ENCODE data around the gene MEOX1.
"Not testable (repeated sequence)": the region's sequence is repeated elsewhere in the genome, so short reads cannot be mapped to it uniquely, and the experiment has no call there.

Gene MEOX1

GRCh38 chr17:43615330-43616028, 46.2 kb downstream of the MEOX1 start:
- no peak for FAIRE-seq

- no peak for FAIRE-seq
Observed at GRCh38 chr17:43614561-43614960, 47.2 kb downstream of the MEOX1 start.

GRCh38 chr17:43613917-43614316, 47.8 kb downstream of the MEOX1 start:
- FAIRE-seq = no peak

- no peak for FAIRE-seq
Observed at GRCh38 chr17:43612515-43612914, 49.2 kb downstream of the MEOX1 start.

- FAIRE-seq = no peak
Observed at GRCh38 chr17:43611230-43611969, 50.3 kb downstream of the MEOX1 start.

- FAIRE-seq = no peak
Observed at GRCh38 chr17:43609613-43610385, 51.9 kb downstream of the MEOX1 start.

- FAIRE-seq = no peak
Observed at GRCh38 chr17:43608313-43608712, 53.4 kb downstream of the MEOX1 start.

- no peak for FAIRE-seq
Observed at GRCh38 chr17:43604549-43604948, 57.2 kb downstream of the MEOX1 start.

GRCh38 chr17:43603321-43603720, 58.4 kb downstream of the MEOX1 start:
- FAIRE-seq = no peak

- FAIRE-seq = not testable (repeated sequence)
Observed at GRCh38 chr17:43602556-43602955, 59.2 kb downstream of the MEOX1 start.

- FAIRE-seq = no peak
Observed at GRCh38 chr17:43601280-43602039, 60.3 kb downstream of the MEOX1 start.

GRCh38 chr17:43599835-43600234, 61.9 kb downstream of the MEOX1 start:
- FAIRE-seq = no peak

- FAIRE-seq = no peak
Observed at GRCh38 chr17:43599046-43599395, 62.7 kb downstream of the MEOX1 start.

GRCh38 chr17:43598357-43599045, 63.2 kb downstream of the MEOX1 start:
- FAIRE-seq = no peak

- FAIRE-seq = no peak
Observed at GRCh38 chr17:43597624-43598356, 63.9 kb downstream of the MEOX1 start.

GRCh38 chr17:43595466-43595865, 66.3 kb downstream of the MEOX1 start:
- FAIRE-seq = no peak

- FAIRE-seq = no peak
Observed at GRCh38 chr17:43591779-43592562, 69.8 kb downstream of the MEOX1 start.

- FAIRE-seq = no peak
Observed at GRCh38 chr17:43591001-43591400, 70.7 kb downstream of the MEOX1 start.
